Type B pancreatic cell (in vitro differentiated cells): Measurements from ENCODE around the gene TATDN3. TPM values are rescaled to one million over a fixed set of nuclear protein-coding genes. Genes with fewer than 3 reads are reported as not detected.
"Not testable (repeated sequence)": the region's sequence is repeated elsewhere in the genome, so short reads cannot be mapped to it uniquely, and the experiment has no call there.

ENCODE experiments used
- DNase-seq: peaks from one replicate; pipeline ENCODE4 v3.0.0; 2021; ENCODE audit warnings: mixed read lengths; ENCODE audit not compliant: unreplicated experiment; ENCODE audit errors: extremely low spot score
- H3K27ac Mint-ChIP-seq: 2 replicates; pipeline ENCODE4 v1.8.0; 2021; ENCODE audit warnings: mild to moderate bottlenecking, mixed read lengths
- H3K27me3 Mint-ChIP-seq: 2 replicates; pipeline ENCODE4 v1.8.0; 2021; ENCODE audit warnings: mixed read lengths
- H3K36me3 Mint-ChIP-seq: 2 replicates; pipeline ENCODE4 v1.8.0; 2021; ENCODE audit warnings: mixed read lengths
- H3K4me1 Mint-ChIP-seq: one replicate; pipeline ENCODE4 v1.8.0; 2021; ENCODE audit warnings: mixed read lengths; ENCODE audit not compliant: unreplicated experiment
- H3K4me3 Mint-ChIP-seq: 2 replicates; pipeline ENCODE4 v1.8.0; 2021; ENCODE audit warnings: mild to moderate bottlenecking, mixed read lengths
- H3K9me3 Mint-ChIP-seq: 2 replicates; pipeline ENCODE4 v1.8.0; 2021; ENCODE audit warnings: mixed read lengths
- total RNA-seq: library from RNA; stranded (reverse); gene quantifications from 2 replicates; pipeline ENCODE4 v1.2.1, GENCODE V29; 2021; ENCODE audit warnings: low replicate concordance
- TF ChIP-seq, protein P1 (sequence below): fragments of 200-600 bp; sonication (generic); conservative IDR thresholded peaks from 2 replicates; pipeline ENCODE4 v1.5.0; 2021; ENCODE audit warnings: antibody characterized with exemption, mild to moderate bottlenecking

The TATDN3 gene
- total RNA-seq, 1 donor from 2014 or later = 13.8 TPM

DNA sequence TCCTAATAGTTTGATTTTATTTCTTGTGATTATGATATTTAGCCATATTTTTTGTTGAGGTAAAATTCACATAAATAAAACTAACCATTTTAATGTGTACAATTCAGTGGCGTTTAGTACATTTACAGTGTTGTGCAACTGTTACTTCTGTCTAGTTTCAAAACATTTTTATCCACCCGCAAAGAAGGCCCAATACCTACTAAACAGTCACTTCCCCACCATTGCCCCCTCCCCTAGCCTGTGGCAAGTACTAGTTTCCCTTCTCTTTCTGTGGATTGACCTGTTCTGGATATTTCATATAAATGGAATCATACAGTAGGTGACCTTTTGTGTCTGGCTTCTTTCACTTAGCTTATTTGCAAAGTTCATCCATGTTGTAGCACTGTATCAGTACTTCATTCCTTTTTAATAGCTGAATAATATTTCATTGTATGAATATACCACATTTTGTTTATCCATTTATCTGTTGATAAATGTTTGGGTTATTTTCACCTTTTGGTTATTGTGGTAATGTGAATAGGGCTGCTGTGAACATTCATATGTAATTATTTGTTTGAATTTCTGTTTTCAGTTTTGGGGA, 70.5 kb downstream of the TATDN3 start:
- Mint-ChIP-seq H3K27me3 (no peaks in the 10 kb centered on the region), H3K27ac (no peak overlapping the region), H3K4me1 (peaks cover 21% of the 10 kb centered on the region), H3K36me3 (peaks cover 7% of the 10 kb centered on the region), H3K4me3 (no peak overlapping the region), H3K9me3 (no peaks in the 10 kb centered on the region)
- DNase-seq = no peak
- TF ChIP-seq, protein P1, sequence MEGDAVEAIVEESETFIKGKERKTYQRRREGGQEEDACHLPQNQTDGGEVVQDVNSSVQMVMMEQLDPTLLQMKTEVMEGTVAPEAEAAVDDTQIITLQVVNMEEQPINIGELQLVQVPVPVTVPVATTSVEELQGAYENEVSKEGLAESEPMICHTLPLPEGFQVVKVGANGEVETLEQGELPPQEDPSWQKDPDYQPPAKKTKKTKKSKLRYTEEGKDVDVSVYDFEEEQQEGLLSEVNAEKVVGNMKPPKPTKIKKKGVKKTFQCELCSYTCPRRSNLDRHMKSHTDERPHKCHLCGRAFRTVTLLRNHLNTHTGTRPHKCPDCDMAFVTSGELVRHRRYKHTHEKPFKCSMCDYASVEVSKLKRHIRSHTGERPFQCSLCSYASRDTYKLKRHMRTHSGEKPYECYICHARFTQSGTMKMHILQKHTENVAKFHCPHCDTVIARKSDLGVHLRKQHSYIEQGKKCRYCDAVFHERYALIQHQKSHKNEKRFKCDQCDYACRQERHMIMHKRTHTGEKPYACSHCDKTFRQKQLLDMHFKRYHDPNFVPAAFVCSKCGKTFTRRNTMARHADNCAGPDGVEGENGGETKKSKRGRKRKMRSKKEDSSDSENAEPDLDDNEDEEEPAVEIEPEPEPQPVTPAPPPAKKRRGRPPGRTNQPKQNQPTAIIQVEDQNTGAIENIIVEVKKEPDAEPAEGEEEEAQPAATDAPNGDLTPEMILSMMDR = no peak

DNA sequence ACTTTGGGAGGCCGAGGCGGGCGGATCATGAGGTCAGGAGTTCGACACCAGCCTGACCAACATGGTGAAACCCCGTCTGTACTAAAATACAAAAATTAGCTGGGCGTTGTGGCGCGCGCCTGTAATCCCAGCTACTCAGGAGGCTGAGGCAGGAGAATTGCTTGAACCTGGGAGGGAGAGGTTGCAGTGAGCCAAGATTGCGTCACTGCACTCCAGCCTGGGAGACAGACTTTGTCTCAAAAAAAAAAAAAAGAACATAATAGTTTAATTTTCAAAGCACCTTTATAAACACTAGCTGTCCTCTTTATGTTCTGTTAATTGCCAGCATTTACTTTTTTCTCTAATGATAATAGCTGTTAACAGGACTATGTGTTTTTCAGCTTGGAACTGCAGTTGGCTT, 71.7 kb downstream of the TATDN3 start:
- H3K4me3 Mint-ChIP-seq, H3K27ac Mint-ChIP-seq, H3K27me3 Mint-ChIP-seq, H3K9me3 Mint-ChIP-seq, H3K36me3 Mint-ChIP-seq, DNase-seq: not testable (repeated sequence)
- peaks cover 15% of the 10 kb centered on the region for H3K4me1 Mint-ChIP-seq

GRCh38 chr1:212864201-212864600, 72.5 kb downstream of the TATDN3 start:
- peaks cover 12% of the 10 kb centered on the region for H3K4me1 Mint-ChIP-seq
- H3K9me3 Mint-ChIP-seq = no peaks in the 10 kb centered on the region
- H3K27ac Mint-ChIP-seq = no peak overlapping the region
- TF ChIP-seq, protein P1 = no peak
- no peak overlapping the region for H3K4me3 Mint-ChIP-seq
- no peaks in the 10 kb centered on the region for H3K27me3 Mint-ChIP-seq
- no peak for DNase-seq
- peaks cover 4% of the 10 kb centered on the region for H3K36me3 Mint-ChIP-seq

Other genes with a start within 250 kb of the TATDN3 start
- 23.9 and 117 TPM in 2 replicates for gene ATF3, start 183.1 kb upstream of the TATDN3 start, total RNA-seq
- 0.55 and 0.72 TPM in 2 replicates for gene BATF3, start 92.1 kb upstream of the TATDN3 start, total RNA-seq
- gene NSL1, start 117 bp upstream of the TATDN3 start, total RNA-seq = 25.4 and 42.1 TPM in 2 replicates
- not detected in 2 replicates for gene SPATA45, start 55.8 kb downstream of the TATDN3 start, total RNA-seq
- gene FLVCR1, start 66.4 kb downstream of the TATDN3 start, total RNA-seq = 20.5 and 22.0 TPM in 2 replicates
- 3.5 and 27.4 TPM in 2 replicates for gene VASH2, start 158.6 kb downstream of the TATDN3 start, total RNA-seq
- gene ANGEL2, start 224.0 kb downstream of the TATDN3 start, total RNA-seq = 22.2 and 36.0 TPM in 2 replicates